Muscle layer of duodenum (tissue), 2 donors: ENCODE data around the gene ANKMY1.

Experiments
- H3K27ac ChIP-seq: one replicate; pipeline ENCODE4 v1.7.0; 2013; ENCODE audit warnings: mild to moderate bottlenecking, low read length
- H3K27me3 ChIP-seq: one replicate; pipeline ENCODE4 v1.7.0; 2013; ENCODE audit warnings: low read depth, mild to moderate bottlenecking, control low read depth, low read length
- H3K36me3 ChIP-seq, 2 donors: one replicate each; pipeline ENCODE4 v1.7.0; 2013; ENCODE audit warnings: low read length in 2 of 2, control low read depth in 1 of 2, mild to moderate bottlenecking in 1 of 2; ENCODE audit not compliant: insufficient read depth in 2 of 2, control insufficient read depth in 1 of 2
- H3K4me1 ChIP-seq, 2 donors: one replicate each; pipeline ENCODE4 v1.7.0; 2013; ENCODE audit warnings: low read length in 2 of 2, mild to moderate bottlenecking in 2 of 2, control low read depth in 1 of 2, moderate library complexity in 1 of 2; ENCODE audit not compliant: insufficient read depth in 2 of 2, control insufficient read depth in 1 of 2
- H3K4me3 ChIP-seq, 2 donors: one replicate each; pipeline ENCODE4 v1.7.0; 2013; ENCODE audit warnings: low read length in 2 of 2, low read depth in 1 of 2, mild to moderate bottlenecking in 1 of 2
- H3K9me3 ChIP-seq, 2 donors: one replicate each; pipeline ENCODE4 v1.7.0; 2013; ENCODE audit warnings: low read length in 2 of 2, control low read depth in 1 of 2, mild to moderate bottlenecking in 1 of 2; ENCODE audit not compliant: control insufficient read depth in 1 of 2
- donor health status: healthy.

The ANKMY1 gene

DNA sequence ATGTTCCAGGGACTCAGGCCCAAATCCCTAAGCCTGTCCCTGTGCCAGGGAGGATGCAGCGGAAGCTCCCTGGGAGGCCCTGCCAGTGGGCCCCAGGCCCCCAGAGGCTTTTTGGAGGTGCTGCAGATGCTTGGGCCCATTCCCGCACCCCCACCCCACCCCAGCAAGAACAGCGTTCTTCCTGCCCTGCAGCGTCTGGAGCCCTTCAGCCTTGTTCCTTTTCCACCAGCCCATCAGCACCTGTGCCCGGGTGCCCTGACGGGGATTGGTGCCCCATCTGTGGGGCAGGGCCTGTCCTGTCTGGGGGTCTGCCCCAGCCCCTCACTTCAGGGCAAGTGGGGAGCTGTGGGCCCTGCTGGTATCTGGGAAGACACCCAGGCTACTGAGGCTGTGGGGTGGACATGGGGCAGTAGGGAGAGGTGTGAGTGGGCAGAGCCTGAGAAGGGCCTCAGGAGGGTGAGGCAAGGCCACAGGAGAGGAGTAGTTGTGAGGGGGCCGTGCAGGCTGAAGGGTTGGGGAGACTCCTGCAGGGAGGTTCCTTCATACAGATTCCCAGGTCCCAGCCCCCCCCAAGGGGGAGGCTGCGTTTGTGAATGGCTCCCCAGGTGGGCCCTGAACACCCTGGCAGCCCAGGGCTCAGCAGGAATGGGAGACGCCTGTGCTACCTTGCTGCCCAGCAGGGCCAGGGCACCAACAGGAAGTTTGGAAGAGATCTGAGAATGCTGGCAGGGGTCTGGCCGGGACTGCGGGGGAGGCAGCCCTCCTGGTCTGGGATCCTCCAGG lies 12.9 kb upstream of the ANKMY1 start:
- H3K27me3 ChIP-seq: no peaks in the 10 kb centered on the region
- H3K4me1 ChIP-seq: peaks cover 17 to 42% of the 10 kb centered on the region in 2 donors
- H3K27ac ChIP-seq: no peak overlapping the region
- peak overlapping the region in 1 of 2 donors; percentile 83 for H3K4me3 ChIP-seq
- H3K36me3 ChIP-seq: peaks cover 0 to 27% of the 10 kb centered on the region in 2 donors
- no peaks in the 10 kb centered on the region for H3K9me3 ChIP-seq

DNA sequence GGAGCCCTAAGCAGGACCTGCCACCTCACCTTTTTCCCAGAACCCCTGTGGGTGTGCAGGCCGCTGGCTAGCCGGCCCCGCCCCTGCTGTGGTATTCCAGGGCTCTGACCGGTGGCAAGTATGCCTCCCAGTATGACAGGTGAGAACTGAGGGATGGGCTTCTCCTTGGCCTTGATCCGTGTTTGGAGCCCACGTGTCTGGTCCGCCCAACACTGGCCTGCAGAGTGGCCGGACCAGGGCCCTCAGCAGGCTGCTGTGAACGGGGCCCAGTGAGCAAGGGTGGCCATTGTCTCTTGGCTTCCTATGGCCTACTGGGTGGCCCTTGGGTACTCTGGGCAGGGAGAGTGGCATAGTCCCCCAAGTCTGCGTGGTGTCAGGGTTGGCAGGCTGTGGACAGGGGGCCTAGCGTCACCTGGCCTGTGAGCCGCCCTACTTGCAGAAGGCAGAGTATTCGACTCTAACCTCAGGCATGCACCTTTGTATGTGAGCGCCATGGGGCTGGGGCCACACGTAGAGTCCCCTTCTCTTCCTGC lies 12.3 kb upstream of the ANKMY1 start:
- peaks cover 0 to 21% of the 10 kb centered on the region in 2 donors for H3K36me3 ChIP-seq
- no peaks in the 10 kb centered on the region for H3K27me3 ChIP-seq
- no peak overlapping the region for H3K27ac ChIP-seq
- peaks cover 20 to 45% of the 10 kb centered on the region in 2 donors for H3K4me1 ChIP-seq
- H3K4me3 ChIP-seq: peak overlapping the region; percentile 72 to 83
- H3K9me3 ChIP-seq: no peaks in the 10 kb centered on the region

DNA sequence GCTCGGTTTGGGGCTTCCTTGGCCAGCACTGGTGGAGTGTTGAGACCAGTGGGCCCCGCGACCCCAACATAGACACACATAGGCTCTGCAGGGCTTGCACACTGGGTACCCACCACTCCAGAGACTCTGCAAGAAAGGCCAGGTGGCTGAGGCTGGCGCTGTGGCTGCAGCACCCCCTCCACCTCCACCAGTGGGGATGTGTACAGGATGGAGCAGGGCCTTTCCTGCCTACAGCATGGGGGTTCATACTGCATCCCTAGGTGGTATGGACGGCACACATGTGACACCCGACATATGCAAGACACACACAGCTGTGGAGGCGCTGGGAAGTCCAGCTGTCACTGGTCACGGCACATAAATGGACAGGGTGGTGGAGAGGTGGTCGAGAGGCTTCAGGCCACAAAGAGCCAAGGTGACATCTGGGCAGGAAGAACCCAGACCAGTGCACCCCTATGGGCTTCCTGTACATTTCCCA lies 11.8 kb upstream of the ANKMY1 start:
- Histone ChIP-seq H3K4me1 (peaks cover 22 to 45% of the 10 kb centered on the region in 2 donors), H3K9me3 (no peaks in the 10 kb centered on the region), H3K27ac (no peak overlapping the region), H3K4me3 (peak overlapping the region; percentile 72 to 83), H3K36me3 (peaks cover 0 to 15% of the 10 kb centered on the region in 2 donors), H3K27me3 (no peaks in the 10 kb centered on the region)

DNA sequence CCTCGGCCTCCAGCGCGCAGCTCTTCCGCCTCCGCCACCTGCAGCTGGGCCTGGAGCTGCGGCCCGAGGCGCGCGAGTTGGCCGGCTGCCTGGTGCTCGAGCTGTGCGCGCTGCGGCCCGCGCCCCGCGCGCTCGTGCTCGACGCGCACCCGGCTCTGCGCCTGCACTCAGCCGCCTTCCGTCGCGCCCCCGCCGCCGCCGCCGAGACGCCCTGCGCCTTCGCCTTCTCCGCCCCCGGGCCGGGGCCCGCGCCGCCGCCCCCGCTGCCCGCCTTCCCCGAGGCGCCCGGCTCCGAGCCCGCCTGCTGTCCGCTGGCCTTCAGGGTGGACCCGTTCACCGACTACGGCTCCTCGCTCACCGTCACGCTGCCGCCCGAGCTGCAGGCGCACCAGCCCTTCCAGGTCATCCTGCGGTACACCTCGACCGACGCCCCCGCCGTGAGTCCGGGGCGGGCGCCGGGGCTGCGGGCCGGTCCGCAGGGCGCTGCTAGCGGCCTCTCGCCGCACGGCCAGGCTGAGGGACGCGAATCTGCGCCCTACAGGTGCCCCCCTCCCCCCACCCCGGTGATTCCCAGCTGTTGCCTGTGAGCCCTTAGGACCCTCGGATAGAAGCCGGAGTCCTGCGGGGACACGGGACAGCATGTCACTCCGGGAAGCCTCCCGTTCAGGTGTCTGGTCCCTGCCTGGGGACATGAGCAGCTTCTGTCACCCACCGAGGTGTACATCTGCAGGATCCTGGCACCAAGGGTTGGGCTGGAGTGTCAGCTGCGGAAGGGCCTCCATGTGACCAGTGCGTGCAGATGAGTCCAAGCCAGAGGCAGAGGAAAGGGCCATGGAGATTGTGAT lies 11.1 kb upstream of the ANKMY1 start:
- no peak overlapping the region for H3K27ac ChIP-seq
- no peaks in the 10 kb centered on the region for H3K27me3 ChIP-seq
- H3K36me3 ChIP-seq: peaks cover 0 to 12% of the 10 kb centered on the region in 2 donors
- peaks cover 22 to 45% of the 10 kb centered on the region in 2 donors for H3K4me1 ChIP-seq
- H3K9me3 ChIP-seq: no peaks in the 10 kb centered on the region
- H3K4me3 ChIP-seq: peak overlapping the region; percentile 72 to 83

DNA sequence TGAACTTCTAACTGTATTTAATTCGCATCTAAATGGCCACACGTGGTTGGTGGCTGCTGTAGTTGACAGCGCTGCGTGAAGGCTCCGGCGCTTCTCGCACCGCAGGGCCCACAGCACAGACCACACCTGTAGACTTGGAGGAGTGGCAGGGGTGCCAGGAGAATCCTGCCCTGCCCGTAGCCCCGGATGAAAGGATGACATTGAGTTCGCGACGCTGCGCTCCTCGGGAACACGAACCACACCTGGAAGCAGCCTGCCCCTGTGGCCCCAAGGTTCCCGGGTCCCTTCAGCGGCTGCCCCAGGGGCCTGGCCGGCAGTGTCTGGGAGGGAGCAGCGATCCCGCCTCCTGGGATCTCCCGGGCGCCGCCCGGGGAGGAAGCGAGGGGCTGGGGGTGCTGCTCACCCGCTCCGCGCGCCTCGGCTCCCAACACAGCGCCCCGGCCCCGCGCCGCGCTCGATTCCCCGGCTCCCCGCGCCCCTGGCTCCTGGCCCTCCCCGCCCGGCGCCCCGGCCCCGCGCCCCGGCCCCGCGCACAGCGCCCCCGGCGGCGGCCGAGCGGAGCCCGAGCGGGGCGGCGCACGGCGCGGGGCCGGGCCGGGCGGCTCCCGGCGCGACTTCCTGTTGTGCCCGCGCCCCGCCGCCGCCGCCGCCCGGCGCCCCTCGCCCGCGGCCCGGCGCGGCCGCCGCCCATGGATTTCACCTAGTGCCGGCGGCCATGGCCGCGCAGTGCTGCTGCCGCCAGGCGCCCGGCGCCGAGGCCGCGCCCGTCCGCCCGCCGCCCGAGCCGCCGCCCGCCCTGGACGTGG lies 10.3 kb upstream of the ANKMY1 start, which contains the start of gene RNPEPL1:
TSS of gene RNPEPL1 (plus strand) at position 613 of the 806 bp plus-strand sequence. CDS start at position 716, 103 bp downstream.
- Histone ChIP-seq H3K27ac (peak within 1 kb of the TSS; percentile 75), H3K36me3 (peaks cover 0 to 10% of the 10 kb centered on the region in 2 donors), H3K27me3 (no peaks in the 10 kb centered on the region), H3K4me3 (peak within 1 kb of the TSS; percentile 73 to 83), H3K9me3 (no peaks in the 10 kb centered on the region), H3K4me1 (peaks cover 22 to 45% of the 10 kb centered on the region in 2 donors)

DNA sequence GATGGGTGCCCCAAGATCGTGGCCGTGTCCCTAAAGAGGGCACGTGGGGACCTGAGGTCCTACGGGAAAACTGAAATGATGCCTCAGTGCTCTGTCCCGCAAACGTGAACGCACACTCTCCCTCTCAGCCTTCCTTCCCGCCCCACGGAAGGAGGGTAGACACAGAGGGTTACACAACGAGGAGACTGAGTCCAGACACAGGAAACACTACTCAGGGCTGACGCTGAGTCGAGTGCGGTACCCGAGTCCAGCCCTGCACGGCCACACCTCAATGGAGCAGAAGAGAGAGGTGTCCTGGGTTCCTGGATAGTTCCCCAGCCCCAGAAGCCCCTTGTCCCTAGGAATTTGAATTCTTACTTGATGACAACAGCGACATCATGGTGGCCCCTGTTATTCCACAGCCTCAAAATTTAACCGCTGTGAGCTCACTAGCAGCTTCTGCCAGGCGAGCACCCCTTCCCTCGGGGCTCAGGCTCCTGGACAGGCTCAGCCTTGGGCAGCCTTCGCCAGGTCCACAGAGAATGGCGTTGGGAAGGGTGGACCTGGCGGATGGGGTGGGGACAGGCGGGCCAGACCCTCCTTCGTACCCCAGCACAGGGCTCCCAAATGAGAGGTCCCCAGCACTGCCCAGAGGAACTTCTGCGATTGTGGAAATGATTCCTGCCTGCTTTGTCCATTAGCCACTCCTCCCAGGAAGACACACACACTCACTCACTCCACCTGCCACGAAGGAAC lies 9.5 kb upstream of the ANKMY1 start:
- peaks cover 28 to 47% of the 10 kb centered on the region in 2 donors for H3K4me1 ChIP-seq

DNA sequence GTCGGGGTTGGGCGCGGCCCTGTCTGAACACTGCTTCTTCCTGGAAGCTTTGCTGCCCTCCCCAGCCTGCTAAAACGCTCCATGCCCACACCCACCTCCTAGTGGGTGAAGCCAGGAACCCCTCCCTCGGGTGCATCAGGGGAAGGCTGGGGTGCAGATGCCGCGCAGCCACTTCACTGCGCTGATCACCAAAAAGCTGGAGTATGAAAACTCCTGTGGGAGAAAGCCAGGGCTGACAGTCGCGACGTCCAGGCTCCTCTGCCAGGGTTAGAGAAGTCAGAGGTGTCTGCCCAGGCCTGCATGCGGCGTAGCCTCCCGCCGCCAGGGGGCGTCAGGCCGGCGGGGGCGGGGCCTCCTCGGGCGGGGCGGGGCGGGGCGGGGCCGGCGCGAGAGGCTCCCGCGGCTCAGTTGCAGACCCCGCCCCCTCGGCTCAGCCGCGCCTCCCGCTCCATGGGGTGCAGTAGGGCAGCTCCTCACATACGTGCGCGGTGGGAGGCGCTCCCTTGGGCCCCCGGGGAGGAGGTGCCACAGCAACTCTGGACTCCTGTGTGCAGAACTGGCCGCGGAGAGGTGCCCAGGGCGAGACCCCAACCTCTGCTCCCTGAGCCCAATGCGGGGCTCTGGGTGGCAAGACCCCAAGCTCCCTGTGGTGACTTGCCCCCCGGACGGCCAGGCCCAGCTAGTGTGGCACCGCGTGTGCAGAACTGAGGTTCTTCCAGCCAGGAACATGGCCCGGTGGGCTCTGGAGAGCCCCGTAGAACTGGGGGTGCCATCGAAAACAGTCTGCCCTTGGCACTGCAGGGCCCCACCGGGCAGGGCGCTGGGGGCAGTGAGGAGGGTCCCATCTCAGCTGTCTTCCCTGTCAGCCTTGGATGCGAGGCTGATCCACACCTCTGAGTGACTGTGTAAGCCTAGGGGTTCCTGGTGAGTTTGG lies 8.7 kb upstream of the ANKMY1 start:
- Histone ChIP-seq H3K36me3 (no peaks in the 10 kb centered on the region), H3K27me3 (no peaks in the 10 kb centered on the region), H3K4me3 (peak overlapping the region; percentile 73 to 79), H3K4me1 (peaks cover 28 to 55% of the 10 kb centered on the region in 2 donors), H3K27ac (peak overlapping the region; percentile 77), H3K9me3 (no peaks in the 10 kb centered on the region)

More for the DNA sequence above, 9.5 kb upstream of the ANKMY1 start:
- Histone ChIP-seq H3K36me3 (peaks cover 0 to 2% of the 10 kb centered on the region in 2 donors), H3K9me3 (no peaks in the 10 kb centered on the region), H3K27ac (peak overlapping the region; percentile 75), H3K27me3 (no peaks in the 10 kb centered on the region), H3K4me3 (peak overlapping the region; percentile 73 to 79)

DNA sequence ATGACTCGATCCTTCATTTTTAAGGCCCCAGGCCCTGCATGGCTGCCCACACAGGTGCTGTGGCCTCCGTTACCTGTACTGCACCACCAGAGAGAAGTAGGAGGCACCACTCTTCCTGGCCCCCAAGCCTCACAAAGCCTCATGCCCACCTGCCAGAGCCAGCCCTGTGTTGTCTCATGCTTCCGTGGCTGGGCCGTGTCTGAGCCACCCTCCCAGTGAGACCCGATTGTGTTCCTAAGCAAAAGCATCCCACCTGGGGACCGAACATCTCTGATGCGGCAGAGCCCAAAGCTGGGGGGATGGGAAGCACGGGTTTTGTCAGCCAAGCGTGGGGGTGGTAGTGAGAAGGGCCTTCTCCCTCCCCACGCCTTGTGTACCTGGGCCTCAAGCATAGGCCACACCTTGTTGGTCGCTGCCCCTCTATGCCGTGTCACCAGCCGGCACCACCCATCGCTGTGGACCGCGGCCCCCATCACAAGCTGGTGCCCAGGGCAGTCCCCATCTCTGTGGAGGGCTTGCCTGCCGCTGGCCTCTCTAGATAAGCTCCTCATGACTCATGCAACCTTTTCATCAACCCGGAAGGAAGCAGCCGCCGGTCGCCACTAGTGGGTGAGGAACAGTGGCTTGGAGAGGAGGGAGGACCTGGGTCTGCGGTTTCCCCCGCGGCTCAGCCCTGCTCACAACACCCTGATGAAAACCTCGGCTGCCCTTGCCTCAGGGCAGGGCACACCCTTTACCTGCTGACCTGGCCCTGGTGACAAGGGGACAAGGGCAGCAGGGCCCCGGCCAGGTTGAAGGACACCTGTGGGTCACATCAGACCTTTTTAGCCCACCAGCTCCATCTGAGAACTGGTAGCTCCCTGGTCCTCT lies 7.8 kb upstream of the ANKMY1 start:
- Histone ChIP-seq H3K9me3 (no peaks in the 10 kb centered on the region), H3K4me1 (peaks cover 28 to 50% of the 10 kb centered on the region in 2 donors), H3K36me3 (no peaks in the 10 kb centered on the region), H3K27ac (peak overlapping the region; percentile 77), H3K27me3 (no peaks in the 10 kb centered on the region), H3K4me3 (peak overlapping the region; percentile 41 to 48)
